Measurements from ENCODE around the gene BICC1.
A peak's percentile ranks its signal among the peaks of the same experiment; 100 is the strongest.

Gene BICC1

GRCh38 chr10:58714409-58714808 is 201.7 kb downstream of the BICC1 start:
- TF ChIP-seq CTCF (IDR thresholded peaks at IDR 0.05; ENCODE audit: low read depth, low read length, missing control alignments), result peak; percentile 17
- in situ Hi-C loops (cut with HindIII; ENCODE audit: low pct_ligation_motif_present, low sequenced_read_pairs), result no loop called here

GRCh38 chr10:58715061-58715460 is 202.4 kb downstream of the BICC1 start:
- Histone ChIP-seq H3K27ac (no peak overlapping the region), H3K4me3 (ENCODE audit: low read depth, low read length) (no peak overlapping the region), H3K27me3 (replicated peaks) (no peaks in the 10 kb centered on the region), H3K36me3 (replicated peaks) (no peaks in the 10 kb centered on the region)
- DNase-seq, result no peak
- in situ Hi-C loops (cut with HindIII; ENCODE audit: low pct_ligation_motif_present, low sequenced_read_pairs), result no loop called here
- no peak for TF ChIP-seq CTCF (IDR thresholded peaks at IDR 0.05; ENCODE audit: low read depth, low read length, missing control alignments)

More at GRCh38 chr10:58714409-58714808, 201.7 kb downstream of the BICC1 start:
- Histone ChIP-seq H3K4me3 (ENCODE audit: low read depth, low read length) (no peak overlapping the region), H3K36me3 (replicated peaks) (no peaks in the 10 kb centered on the region), H3K27ac (no peak overlapping the region), H3K27me3 (replicated peaks) (no peaks in the 10 kb centered on the region)
- DNase-seq, result no peak

- Histone ChIP-seq H3K27ac (no peak overlapping the region), H3K36me3 (replicated peaks) (no peaks in the 10 kb centered on the region), H3K4me3 (ENCODE audit: low read depth, low read length) (no peak overlapping the region), H3K27me3 (replicated peaks) (no peaks in the 10 kb centered on the region)
- DNase-seq, result no peak
- no peak for TF ChIP-seq CTCF (IDR thresholded peaks at IDR 0.05; ENCODE audit: low read depth, low read length, missing control alignments)
- in situ Hi-C loops (cut with HindIII; ENCODE audit: low pct_ligation_motif_present, low sequenced_read_pairs), result no loop called here
These were observed 205.9 kb downstream of the BICC1 start for GRCh38 chr10:58718596-58718995.

DNA sequence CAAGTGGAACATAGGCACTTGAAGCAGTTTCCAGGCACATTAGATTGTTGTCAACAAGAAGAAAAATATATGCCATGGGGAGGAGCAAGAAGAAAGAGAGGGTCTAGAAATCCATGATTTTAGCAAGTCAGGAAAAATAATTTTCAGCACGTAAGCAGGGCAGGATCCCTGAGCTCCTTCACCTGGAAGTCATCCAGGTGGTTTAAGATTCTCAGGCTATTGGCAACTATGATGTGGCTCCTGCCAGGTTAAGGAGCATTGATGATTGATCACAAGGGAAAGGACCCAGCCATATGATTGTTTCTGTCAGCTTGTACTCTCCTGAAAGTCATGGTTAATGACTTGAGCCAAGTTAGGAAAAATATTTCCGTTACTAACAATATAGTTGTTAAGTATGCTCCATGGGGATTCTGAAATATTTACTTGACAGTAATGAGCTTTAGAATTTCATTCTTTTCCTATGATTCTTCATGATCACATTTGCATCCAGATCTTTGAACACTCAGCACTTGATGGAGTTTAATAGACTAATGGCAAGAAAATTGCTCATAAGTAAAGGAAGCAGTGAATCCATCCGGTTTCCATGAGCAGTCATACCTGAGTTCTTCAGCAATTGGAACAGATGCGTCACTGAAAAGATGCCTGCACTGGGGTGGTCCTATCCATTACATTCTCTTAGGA is 209.1 kb downstream of the BICC1 start:
- Histone ChIP-seq H3K36me3 (replicated peaks) (no peaks in the 10 kb centered on the region), H3K4me3 (ENCODE audit: low read depth, low read length) (no peak overlapping the region), H3K27me3 (replicated peaks) (no peaks in the 10 kb centered on the region), H3K27ac (no peak overlapping the region)
- no peak for TF ChIP-seq CTCF (IDR thresholded peaks at IDR 0.05; ENCODE audit: low read depth, low read length, missing control alignments)
- no peak for DNase-seq
- in situ Hi-C loops (cut with HindIII; ENCODE audit: low pct_ligation_motif_present, low sequenced_read_pairs), result no loop called here

- no peak for DNase-seq
- no peaks in the 10 kb centered on the region for H3K36me3 ChIP-seq (replicated peaks)
- no peak overlapping the region for H3K27ac ChIP-seq
- no peak for TF ChIP-seq CTCF (IDR thresholded peaks at IDR 0.05; ENCODE audit: low read depth, low read length, missing control alignments)
- in situ Hi-C loops (cut with HindIII; ENCODE audit: low pct_ligation_motif_present, low sequenced_read_pairs), result no loop called here
- no peaks in the 10 kb centered on the region for H3K27me3 ChIP-seq (replicated peaks)
- no peak overlapping the region for H3K4me3 ChIP-seq (ENCODE audit: low read depth, low read length)
These were observed 210.5 kb downstream of the BICC1 start for GRCh38 chr10:58723186-58723585.

- H3K36me3 ChIP-seq (replicated peaks), result no peaks in the 10 kb centered on the region
- in situ Hi-C loops (cut with HindIII; ENCODE audit: low pct_ligation_motif_present, low sequenced_read_pairs), result no loop called here
- DNase-seq, result no peak
- H3K27me3 ChIP-seq (replicated peaks), result no peaks in the 10 kb centered on the region
- no peak overlapping the region for H3K4me3 ChIP-seq (ENCODE audit: low read depth, low read length)
- no peak overlapping the region for H3K27ac ChIP-seq
- no peak for TF ChIP-seq CTCF (IDR thresholded peaks at IDR 0.05; ENCODE audit: low read depth, low read length, missing control alignments)
These were observed 211.3 kb downstream of the BICC1 start for GRCh38 chr10:58723966-58724365.

All from brain microvascular endothelial cell (primary cell).